Panc1 (cell line): ENCODE data around the gene FBXL19. TPM values are rescaled to one million over a fixed set of nuclear protein-coding genes. Genes with fewer than 3 reads are reported as not detected.

Experiments
- ATAC-seq: fragments of 200-7000 bp; cut with Tn5 transposase; 2 replicates; pipeline ENCODE4 v1.9.1; 2020; ENCODE audit warnings: mild to moderate bottlenecking, moderate library complexity
- BruUV-seq: library from RNA; stranded (reverse); fragments of 400-500 nt; replicated peaks from 2 replicates; lab custom pipeline; 2021; lab: Mats Ljungman, UMichigan
- CTCF ChIA-PET: fragments of 300-600 bp; sonication (Branson Sonifier 250); formaldehyde crosslinking; loops from one replicate; lab custom pipeline; 2022; ENCODE audit warnings: antibody characterized with exemption; lab: Charles Lee
- POLR2A ChIA-PET: fragments of 300-600 bp; sonication (Branson Sonifier 250); formaldehyde crosslinking; loops from one replicate; lab custom pipeline; 2022; ENCODE audit warnings: antibody characterized with exemption; lab: Charles Lee
- DNase-seq: peaks from one replicate; pipeline ENCODE4 v3.0.0-alpha.2; 2010; ENCODE audit warnings: low read depth, low spot score
- H3K27ac ChIP-seq: 2 replicates; pipeline ENCODE4 v1.5.1; 2011; ENCODE audit warnings: mild to moderate bottlenecking, low read length, inconsistent platforms
- H3K27me3 ChIP-seq: fragments of 200-500 bp; sonication (Bioruptor generic); 2 replicates; pipeline ENCODE4 v1.6.0; 2014; ENCODE audit warnings: low read length, inconsistent platforms; ENCODE audit not compliant: control insufficient read depth, insufficient read depth
- H3K36me3 ChIP-seq: fragments of 200-500 bp; sonication (Bioruptor generic); 2 replicates; pipeline ENCODE4 v1.5.1; 2014; ENCODE audit warnings: inconsistent platforms, mild to moderate bottlenecking, low read length, moderate library complexity; ENCODE audit not compliant: control insufficient read depth, insufficient read depth
- H3K4me1 ChIP-seq: 2 replicates; pipeline ENCODE4 v1.5.1; 2011; ENCODE audit warnings: inconsistent platforms, mild to moderate bottlenecking, low read length, moderate library complexity; ENCODE audit not compliant: control insufficient read depth, insufficient read depth
- H3K4me3 ChIP-seq, 2 experiments: 2 replicates each; pipeline ENCODE4 v1.5.1; 2011 to 2012; ENCODE audit warnings: low read depth in 2 of 2, low read length in 2 of 2, mild to moderate bottlenecking in 2 of 2, inconsistent platforms in 1 of 2, moderate library complexity in 1 of 2
- H3K9me3 ChIP-seq: fragments of 200-500 bp; sonication (Bioruptor generic); 2 replicates; pipeline ENCODE4 v1.5.1; 2014; ENCODE audit warnings: low read depth, mild to moderate bottlenecking, inconsistent platforms, low read length, moderate library complexity; ENCODE audit not compliant: control insufficient read depth, insufficient read depth
- CTCF ChIP-seq: fragments of 450-650 bp; IDR thresholded peaks from 2 replicates; pipeline ENCODE4 v1.5.1; 2017; ENCODE audit warnings: mild to moderate bottlenecking
- POLR2AphosphoS5 ChIP-seq: IDR thresholded peaks from 2 replicates; pipeline ENCODE4 v1.6.1; 2012; ENCODE audit warnings: mild to moderate bottlenecking, low read depth, low read length, moderate library complexity
- REST ChIP-seq, 2 experiments: IDR thresholded peaks; 2 replicates each; pipeline ENCODE4 v1.6.1; 2011 to 2012; ENCODE audit warnings: low read depth in 2 of 2, control low read depth in 1 of 2, low read length in 1 of 2, mild to moderate bottlenecking in 1 of 2, moderate library complexity in 1 of 2; ENCODE audit not compliant: insufficient read depth in 1 of 2
- SIN3A ChIP-seq: IDR thresholded peaks from 2 replicates; pipeline ENCODE4 v1.6.1; 2012; ENCODE audit warnings: low read depth, mild to moderate bottlenecking, low read length, moderate library complexity, borderline replicate concordance; ENCODE audit not compliant: insufficient read depth
- TCF7L2 ChIP-seq: IDR thresholded peaks from 2 replicates; pipeline ENCODE4 v1.6.1; 2011; ENCODE audit warnings: mild to moderate bottlenecking, low read depth, low read length, inconsistent platforms
- in situ Hi-C: cut with HindIII; loops from 2 replicates; pipeline ENCODE4 v1.10.0; 2016; ENCODE audit warnings: low sequenced_read_pairs, low pct_unique_long_range_greater_than_20kb
- intact Hi-C: fragments of 100-400 bp; cut with micrococcal nuclease; formaldehyde crosslinking; loops from one replicate; pipeline ENCODE4 v1.10.0; 2022; ENCODE audit not compliant: unreplicated experiment
- total RNA-seq: library from RNA; stranded (reverse); gene quantifications from one replicate; pipeline ENCODE4 v1.2.1, GENCODE V29; 2021; ENCODE audit not compliant: unreplicated experiment

FBXL19 gene
- total RNA-seq, 1 experiment from 2014 or later, result 52.3 TPM

- no peaks in the 10 kb centered on the region for H3K27me3 ChIP-seq
- POLR2A ChIA-PET, result no interaction called here
- no TSS peak for BruUV-seq
These were observed 37.2 kb upstream of the FBXL19 start for GRCh38 chr16:30886145-30886544.

DNA sequence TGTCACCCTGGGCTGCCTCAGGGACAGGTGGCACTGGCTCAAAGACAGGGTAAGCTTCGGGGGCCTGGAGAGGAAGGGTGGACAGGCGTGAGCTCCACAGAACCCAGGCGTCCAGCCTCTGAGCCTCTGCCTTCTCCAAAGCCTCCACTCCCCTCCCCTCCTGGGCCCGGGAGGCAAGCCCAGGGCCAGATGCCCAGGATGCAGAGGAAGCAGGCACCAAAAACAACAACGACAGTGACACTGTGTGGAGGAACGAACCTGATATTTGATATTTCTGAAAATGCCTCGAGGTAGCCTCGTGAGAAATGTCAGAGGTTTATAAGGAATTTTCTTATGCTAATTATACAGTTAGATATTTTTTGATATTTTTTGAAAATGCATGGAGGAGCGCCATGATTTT is 35.4 kb upstream of the FBXL19 start:
- no peak for TF ChIP-seq CTCF
- TF ChIP-seq SIN3A, result no peak
- TF ChIP-seq TCF7L2, result no peak
- no peak for TF ChIP-seq REST (IDR thresholded peaks at IDR 0.05; ENCODE audit: insufficient read depth in 1 of 2, low read depth in 2 of 2, low read length in 1 of 2)
- no peak for TF ChIP-seq POLR2AphosphoS5
- H3K4me3 ChIP-seq, result no peak overlapping the region
- in situ Hi-C loops, result no loop called here
- H3K9me3 ChIP-seq, result no peaks in the 10 kb centered on the region
- no peaks in the 10 kb centered on the region for H3K27me3 ChIP-seq
- H3K4me1 ChIP-seq, result peaks cover 4% of the 10 kb centered on the region; the same call in 1 of the 2 replicates
- H3K27ac ChIP-seq, result no peak overlapping the region
- POLR2A ChIA-PET, result no interaction called here
- H3K36me3 ChIP-seq, result no peaks in the 10 kb centered on the region
- BruUV-seq, result no TSS peak
- ATAC-seq, result 0 out of 2 replicates have a peak, but pooled peaks have one; percentile 6
- no peak for DNase-seq
- intact Hi-C loops, result no loop called here
- CTCF ChIA-PET, result no interaction called here

More at GRCh38 chr16:30886145-30886544, 37.2 kb upstream of the FBXL19 start:
- Histone ChIP-seq H3K4me3 (no peak overlapping the region), H3K4me1 (no peaks in the 10 kb centered on the region), H3K27ac (no peak overlapping the region), H3K36me3 (no peaks in the 10 kb centered on the region), H3K9me3 (no peaks in the 10 kb centered on the region)
- DNase-seq, result no peak
- CTCF ChIA-PET, result no interaction called here
- intact Hi-C loops, result no loop called here
- no peak for ATAC-seq
- TF ChIP-seq TCF7L2 (no peak), POLR2AphosphoS5 (no peak), REST (IDR thresholded peaks at IDR 0.05; ENCODE audit: insufficient read depth in 1 of 2, low read depth in 2 of 2, low read length in 1 of 2) (no peak), CTCF (no peak), SIN3A (no peak)
- in situ Hi-C loops, result no loop called here
